Upper lobe of left lung (tissue), 4 donors: ENCODE results near the gene ADCY5.

ENCODE experiments used
- CTCF ChIP-seq, 6 experiments: fragments of 450-650 bp in 4 of 6; fragments of 200-600 bp in 2 of 6; sonication (generic) in 2 of 6; IDR thresholded peaks; one replicate each; pipeline ENCODE4 v1.5.1; 2016 to 2019; ENCODE audit warnings: antibody characterized with exemption in 6 of 6
- EP300 ChIP-seq, 4 donors: sonication (generic); formaldehyde crosslinking; IDR thresholded peaks; one replicate each; pipeline ENCODE4 v1.5.1; 2017; ENCODE audit warnings: antibody characterized with exemption in 4 of 4, control low read depth in 2 of 4
- POLR2A ChIP-seq, 4 donors: fragments of 450-650 bp; IDR thresholded peaks; one replicate each; pipeline ENCODE4 v1.5.1; 2016 to 2017; ENCODE audit warnings: antibody characterized with exemption in 4 of 4, mild to moderate bottlenecking in 2 of 4

GRCh38 chr3:123405021-123405420 lies 43.9 kb downstream of the ADCY5 start:
- no peak for TF ChIP-seq POLR2A (IDR thresholded peaks at IDR 0.05)
- no peak for TF ChIP-seq CTCF (IDR thresholded peaks at IDR 0.05)
- no peak for TF ChIP-seq EP300 (IDR thresholded peaks at IDR 0.05)
